HG02642 (cell line): Measurements from ENCODE around the gene NDUFS8.

ENCODE experiments used
- ATAC-seq: cut with Tn5 transposase; IDR thresholded peaks from one replicate; pipeline ENCODE4 v1.9.1; 2021; ENCODE audit warnings: mild to moderate bottlenecking; ENCODE audit not compliant: unreplicated experiment, poor library complexity

NDUFS8 gene

GRCh38 chr11:68002938-68003845, 27.3 kb upstream of the NDUFS8 start:
- ATAC-seq: peak; percentile 41

- ATAC-seq: peak; percentile 60
These were observed 26.5 kb upstream of the NDUFS8 start, which contains the start of gene UNC93B1 for GRCh38 chr11:68003846-68004550. Gene UNC93B1, minus strand, starts transcription at chr11:68004097. Its CDS starts 54 bp downstream, at chr11:68004043.

- no peak for ATAC-seq
These were observed 25.7 kb upstream of the NDUFS8 start for GRCh38 chr11:68004551-68005335.

- ATAC-seq: no peak
These were observed 23.8 kb upstream of the NDUFS8 start for GRCh38 chr11:68006606-68007166.

- ATAC-seq: no peak
These were observed 22.7 kb upstream of the NDUFS8 start for GRCh38 chr11:68007498-68008380.

- ATAC-seq: no peak
These were observed 21.8 kb upstream of the NDUFS8 start for GRCh38 chr11:68008381-68009337.

- no peak for ATAC-seq
These were observed 20.9 kb upstream of the NDUFS8 start for GRCh38 chr11:68009391-68010089.

GRCh38 chr11:68010090-68011041, 20.1 kb upstream of the NDUFS8 start, which contains the start of gene ALDH3B1:
Gene ALDH3B1, plus strand, starts transcription at chr11:68010327. Its CDS starts 4,971 bp downstream, at chr11:68015298.
- ATAC-seq: no peak

- no peak for ATAC-seq
These were observed 19.2 kb upstream of the NDUFS8 start for GRCh38 chr11:68011051-68011943.

- ATAC-seq: no peak
These were observed 18.2 kb upstream of the NDUFS8 start for GRCh38 chr11:68012044-68012842.

GRCh38 chr11:68012843-68013610, 17.5 kb upstream of the NDUFS8 start:
- no peak for ATAC-seq

- no peak for ATAC-seq
These were observed 16.8 kb upstream of the NDUFS8 start for GRCh38 chr11:68013611-68014156.

GRCh38 chr11:68014157-68014946, 16.1 kb upstream of the NDUFS8 start:
- no peak for ATAC-seq
